ENCODE data around the gene MCOLN2.

DNA sequence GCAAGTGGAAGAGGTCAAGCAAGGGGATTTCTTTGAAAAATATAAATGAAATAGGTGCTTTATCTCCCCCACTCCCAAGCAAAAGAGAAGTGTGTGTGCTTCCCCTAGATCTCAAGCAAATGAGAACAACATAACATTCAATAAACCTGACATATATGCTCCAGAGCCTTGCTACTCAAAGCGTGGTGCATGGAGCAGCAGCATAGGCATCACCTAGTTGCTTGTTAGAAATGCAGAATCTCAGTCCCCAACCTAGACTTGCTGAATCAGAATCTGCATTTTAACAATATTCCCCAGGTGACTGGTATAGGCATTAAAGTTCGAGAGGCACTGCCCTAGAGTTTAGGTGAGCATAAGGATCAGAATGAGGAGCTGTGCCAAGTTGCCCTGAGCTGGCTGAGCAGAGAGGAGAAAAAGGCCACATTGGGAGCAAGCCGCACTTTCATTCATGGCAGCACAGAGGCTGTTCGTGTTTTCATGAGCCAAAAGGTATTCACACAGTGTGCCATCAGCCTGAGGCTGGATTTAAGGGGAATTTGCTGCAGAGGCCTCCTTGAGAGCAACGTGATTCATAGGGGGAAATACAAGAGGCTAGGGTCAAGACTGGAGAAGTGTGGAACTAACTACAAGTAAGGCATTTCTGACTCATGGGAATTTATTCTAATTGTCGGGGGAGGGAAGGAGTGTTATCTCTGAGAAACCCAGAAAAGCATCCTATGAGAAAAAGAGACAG lies 89.7 kb downstream of the MCOLN2 start:
- TF ChIP-seq EZH2 (IDR thresholded peaks at IDR 0.05) (no peak), POLR2A (IDR thresholded peaks at IDR 0.05; ENCODE audit: borderline replicate concordance, extremely low read depth, insufficient read depth, insufficient read length) (no peak), CTCF (IDR thresholded peaks at IDR 0.05 in 2 of 3, conservative IDR thresholded peaks at IDR 0.05 in 1 of 3; ENCODE audit: borderline replicate concordance in 1 of 3, insufficient read depth in 1 of 3, low read depth in 2 of 3, low read length in 2 of 3) (no peak), POLR2AphosphoS5 (IDR thresholded peaks at IDR 0.05; ENCODE audit: low read depth, low read length) (no peak), ZNF274 (IDR thresholded peaks at IDR 0.05; ENCODE audit: low read depth, low read length) (no peak)
- TF ChIP-seq, protein P1, sequence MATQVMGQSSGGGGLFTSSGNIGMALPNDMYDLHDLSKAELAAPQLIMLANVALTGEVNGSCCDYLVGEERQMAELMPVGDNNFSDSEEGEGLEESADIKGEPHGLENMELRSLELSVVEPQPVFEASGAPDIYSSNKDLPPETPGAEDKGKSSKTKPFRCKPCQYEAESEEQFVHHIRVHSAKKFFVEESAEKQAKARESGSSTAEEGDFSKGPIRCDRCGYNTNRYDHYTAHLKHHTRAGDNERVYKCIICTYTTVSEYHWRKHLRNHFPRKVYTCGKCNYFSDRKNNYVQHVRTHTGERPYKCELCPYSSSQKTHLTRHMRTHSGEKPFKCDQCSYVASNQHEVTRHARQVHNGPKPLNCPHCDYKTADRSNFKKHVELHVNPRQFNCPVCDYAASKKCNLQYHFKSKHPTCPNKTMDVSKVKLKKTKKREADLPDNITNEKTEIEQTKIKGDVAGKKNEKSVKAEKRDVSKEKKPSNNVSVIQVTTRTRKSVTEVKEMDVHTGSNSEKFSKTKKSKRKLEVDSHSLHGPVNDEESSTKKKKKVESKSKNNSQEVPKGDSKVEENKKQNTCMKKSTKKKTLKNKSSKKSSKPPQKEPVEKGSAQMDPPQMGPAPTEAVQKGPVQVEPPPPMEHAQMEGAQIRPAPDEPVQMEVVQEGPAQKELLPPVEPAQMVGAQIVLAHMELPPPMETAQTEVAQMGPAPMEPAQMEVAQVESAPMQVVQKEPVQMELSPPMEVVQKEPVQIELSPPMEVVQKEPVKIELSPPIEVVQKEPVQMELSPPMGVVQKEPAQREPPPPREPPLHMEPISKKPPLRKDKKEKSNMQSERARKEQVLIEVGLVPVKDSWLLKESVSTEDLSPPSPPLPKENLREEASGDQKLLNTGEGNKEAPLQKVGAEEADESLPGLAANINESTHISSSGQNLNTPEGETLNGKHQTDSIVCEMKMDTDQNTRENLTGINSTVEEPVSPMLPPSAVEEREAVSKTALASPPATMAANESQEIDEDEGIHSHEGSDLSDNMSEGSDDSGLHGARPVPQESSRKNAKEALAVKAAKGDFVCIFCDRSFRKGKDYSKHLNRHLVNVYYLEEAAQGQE (IDR thresholded peaks at IDR 0.05; ENCODE audit: low read depth) = no peak
